COR-L47 (cell line): ENCODE data around the gene SERPINA12.
"Not testable (repeated sequence)": the region's sequence is repeated elsewhere in the genome, so short reads cannot be mapped to it uniquely, and the experiment has no call there.

Experiments used
- DNase-seq: peaks from one replicate; lab custom pipeline; 2025; lab: John Stamatoyannopoulos, UW

The SERPINA12 gene

GRCh38 chr14:94538070-94538740 lies 28.9 kb upstream of the SERPINA12 start:
- DNase-seq, result no peak

DNA sequence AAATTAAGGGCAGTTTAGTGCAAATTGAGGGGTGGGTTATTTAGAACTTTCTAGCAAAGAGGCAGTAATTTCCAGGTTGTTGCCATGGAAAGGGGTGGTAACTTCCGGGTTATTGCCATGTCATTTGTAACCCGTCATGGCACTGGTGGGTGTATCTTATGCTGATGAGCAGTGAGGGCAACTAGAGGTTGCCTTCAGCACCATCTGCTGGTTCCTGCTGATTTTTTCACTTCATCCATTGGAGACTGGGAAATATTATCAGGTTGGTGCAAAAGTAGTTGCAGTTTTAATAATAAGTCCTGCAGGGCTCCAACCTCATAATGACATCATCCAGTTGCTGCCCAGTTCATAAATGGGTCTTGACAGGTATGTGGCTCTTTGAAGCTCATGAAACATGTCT lies 27.6 kb upstream of the SERPINA12 start:
- peak; percentile 40 for DNase-seq

DNA sequence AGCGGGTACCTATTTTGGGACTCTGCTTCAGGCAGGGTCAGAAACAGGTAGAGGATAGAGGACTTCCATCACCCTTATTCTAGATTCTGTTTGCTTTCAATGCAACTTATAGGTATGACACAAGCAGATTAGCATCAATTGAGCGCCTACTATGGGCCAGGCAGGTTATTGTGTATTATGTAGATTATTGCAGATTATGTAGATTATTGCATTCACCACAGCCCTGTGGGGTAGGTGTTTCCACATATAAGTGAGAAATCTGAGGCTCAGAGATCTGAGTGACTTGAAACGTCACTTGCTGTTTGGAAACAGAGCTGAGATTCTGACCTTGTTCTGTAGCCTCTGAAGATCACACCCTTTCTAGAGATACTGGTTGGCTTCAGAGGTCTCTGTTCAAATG lies 26.2 kb upstream of the SERPINA12 start:
- no peak for DNase-seq

DNA sequence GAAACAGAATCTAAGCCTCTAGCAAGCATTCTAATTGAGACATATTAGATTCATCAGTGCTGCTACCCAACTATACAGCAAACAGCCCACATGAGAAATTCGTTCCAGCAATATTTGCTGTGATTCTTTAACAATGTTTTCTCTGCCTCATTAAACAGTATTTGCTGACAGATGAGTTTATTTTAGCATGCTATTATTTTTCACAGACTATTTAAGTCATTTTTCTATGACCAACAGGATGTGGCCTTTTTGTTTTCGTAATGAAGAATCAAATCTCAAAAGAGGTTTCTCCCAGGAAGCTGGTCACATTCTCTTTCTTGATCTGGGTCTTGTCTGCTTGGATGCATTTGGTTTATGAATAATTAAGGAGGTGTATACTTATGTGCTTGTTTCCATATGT lies 23.2 kb upstream of the SERPINA12 start:
- no peak for DNase-seq

- no peak for DNase-seq
These were observed 21.9 kb upstream of the SERPINA12 start for GRCh38 chr14:94531187-94531586.

DNA sequence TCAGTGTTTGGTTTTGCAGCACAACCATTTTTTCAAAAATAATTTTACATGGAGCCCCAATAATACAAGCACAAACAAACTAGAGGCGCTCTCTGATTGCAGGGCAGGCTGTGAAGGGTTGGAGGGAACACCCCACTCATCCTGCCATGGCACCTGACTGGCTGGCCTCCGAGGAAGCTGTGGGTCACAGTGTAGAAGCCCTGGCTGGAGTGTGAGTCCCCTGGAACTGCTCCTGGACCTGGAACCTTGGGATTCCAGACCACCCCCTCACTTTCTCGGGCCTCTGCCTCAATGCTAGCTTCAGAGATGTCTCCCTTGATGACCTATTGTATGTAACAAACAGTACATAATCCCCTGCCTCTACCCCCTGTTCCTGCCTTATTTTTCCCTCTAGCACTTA lies 14.8 kb upstream of the SERPINA12 start:
- DNase-seq, result no peak

DNA sequence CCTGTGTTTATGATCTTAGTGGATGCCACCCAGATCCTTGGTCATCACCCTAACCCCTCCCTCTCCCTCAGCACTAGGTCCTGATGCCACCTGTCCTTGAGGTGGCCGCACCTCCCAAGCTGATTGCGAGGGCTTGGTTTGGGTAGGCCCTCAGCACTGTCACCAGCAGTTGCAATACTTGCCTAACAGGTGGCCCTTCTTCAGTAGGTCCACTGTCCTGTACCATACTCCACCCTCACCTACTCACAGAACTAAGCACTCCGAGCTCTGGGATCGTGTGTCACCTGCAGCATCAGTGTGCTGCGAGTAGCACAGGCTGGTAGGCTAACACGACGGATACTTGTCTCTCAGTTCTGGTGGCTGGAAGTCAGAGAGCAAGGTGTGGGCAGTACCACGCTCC lies 14.0 kb upstream of the SERPINA12 start:
- DNase-seq, result no peak

- no peak for DNase-seq
These were observed 13.0 kb upstream of the SERPINA12 start for GRCh38 chr14:94522115-94522724.

DNA sequence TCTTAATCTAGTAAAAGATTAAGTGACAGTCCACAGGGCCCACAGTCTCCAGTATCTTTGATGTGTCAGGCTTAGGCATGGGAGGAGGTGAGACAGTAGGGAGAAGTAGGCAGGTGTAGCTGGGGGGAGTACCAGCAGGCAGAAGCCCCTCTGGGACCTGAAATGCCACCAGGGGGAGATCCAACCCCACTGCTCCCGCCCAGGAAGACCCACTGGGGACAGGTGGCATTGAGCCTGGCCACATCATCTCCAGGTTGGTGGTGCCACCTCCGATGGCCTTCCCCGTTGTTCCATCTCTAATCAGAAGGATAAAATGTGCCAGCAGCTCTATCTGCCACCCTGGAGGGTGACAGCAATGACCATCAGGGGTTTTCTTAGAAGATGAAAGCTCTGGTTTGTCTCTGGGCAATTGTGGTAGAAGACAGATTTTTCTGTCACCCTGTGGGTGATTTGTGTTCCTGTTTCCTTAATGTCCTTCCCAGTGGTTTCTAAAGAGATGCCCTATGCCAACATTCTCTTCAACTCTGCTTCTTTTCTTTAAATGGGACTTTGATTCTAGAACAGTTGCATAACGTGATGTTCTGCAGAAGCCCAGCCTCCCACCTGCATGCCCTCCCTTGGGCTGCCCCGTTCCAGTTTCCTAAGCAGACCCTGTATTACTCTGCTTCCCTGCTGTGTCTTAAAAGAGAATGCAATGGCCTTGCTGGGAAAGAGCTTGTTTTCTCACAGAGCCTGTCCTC lies 12.3 kb upstream of the SERPINA12 start:
- no peak for DNase-seq

GRCh38 chr14:94517641-94518257 lies 8.5 kb upstream of the SERPINA12 start:
- DNase-seq, result no peak

- no peak for DNase-seq
These were observed 8.0 kb upstream of the SERPINA12 start for GRCh38 chr14:94517248-94517640.

- no peak for DNase-seq
These were observed 6.6 kb upstream of the SERPINA12 start for GRCh38 chr14:94515856-94516255.

- DNase-seq, result no peak
These were observed 6.2 kb upstream of the SERPINA12 start for GRCh38 chr14:94515426-94515825.

- no peak for DNase-seq
These were observed 5.1 kb upstream of the SERPINA12 start for GRCh38 chr14:94514351-94514750.

GRCh38 chr14:94510481-94510880 lies 1.2 kb upstream of the SERPINA12 start:
- DNase-seq, result not testable (repeated sequence)

DNA sequence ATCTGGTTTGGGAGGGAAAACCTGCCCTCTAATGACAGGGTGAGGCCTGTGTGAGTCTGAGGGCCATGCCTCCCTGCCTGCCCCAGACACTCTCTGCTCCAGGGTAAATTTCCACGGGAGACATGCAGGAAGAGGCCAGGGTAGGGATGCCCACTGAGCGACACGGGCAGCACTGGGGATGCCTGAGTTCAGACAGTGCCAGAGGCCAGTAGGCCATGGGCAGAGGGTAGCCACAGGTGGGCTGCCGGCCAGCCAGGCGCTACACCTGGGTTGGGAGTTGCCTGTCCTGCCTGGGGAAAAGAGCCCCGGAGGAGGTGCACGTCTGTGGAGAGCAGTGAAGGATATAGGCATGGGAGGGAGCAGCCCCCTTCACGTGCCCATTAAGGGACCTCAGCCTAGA lies 3.6 kb downstream of the SERPINA12 start:
- no peak for DNase-seq

- DNase-seq, result no peak
These were observed 4.1 kb downstream of the SERPINA12 start for GRCh38 chr14:94505206-94505605.

- no peak for DNase-seq
These were observed 7.4 kb downstream of the SERPINA12 start for GRCh38 chr14:94501588-94502516.

DNA sequence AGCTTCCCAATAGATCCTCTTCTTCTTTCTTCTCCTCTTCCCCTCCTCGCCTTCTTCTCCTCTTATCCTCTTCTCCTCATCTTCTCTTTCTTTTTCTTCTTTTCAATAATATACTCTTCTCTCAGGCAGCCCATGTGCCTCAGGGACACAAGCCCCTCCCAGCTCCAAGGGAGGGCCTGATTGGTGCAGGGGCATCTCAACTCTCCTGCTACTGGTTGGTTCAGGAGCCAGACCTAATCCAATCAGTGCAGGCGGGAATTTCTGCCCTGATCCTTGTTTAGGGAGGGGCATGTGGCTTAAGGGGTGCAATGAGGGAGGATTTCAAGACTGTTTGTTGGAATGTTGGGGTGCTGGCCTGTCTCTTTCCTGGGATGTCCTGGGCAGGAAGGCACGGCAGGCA lies 9.0 kb downstream of the SERPINA12 start:
- DNase-seq, result no peak

DNA sequence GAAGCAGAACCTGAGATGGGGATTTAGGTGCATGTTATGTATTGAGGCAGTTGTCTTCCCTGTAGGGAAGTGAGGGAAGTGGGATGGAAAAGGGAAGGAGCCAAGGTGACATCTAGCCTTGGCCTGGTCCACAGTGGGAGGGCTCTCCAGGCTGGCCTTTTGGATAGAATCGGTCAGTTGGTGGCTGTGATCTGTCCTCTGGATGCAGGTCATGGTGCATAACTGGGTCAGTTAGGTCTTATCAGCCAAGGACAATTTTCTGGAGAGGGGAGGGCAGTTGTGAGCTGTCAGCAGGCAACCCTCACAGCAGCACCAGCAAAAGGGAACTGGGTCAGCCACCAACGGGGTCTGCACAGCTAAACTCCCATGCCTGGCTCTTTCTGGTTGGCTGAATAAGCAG lies 9.6 kb downstream of the SERPINA12 start:
- DNase-seq, result no peak

DNA sequence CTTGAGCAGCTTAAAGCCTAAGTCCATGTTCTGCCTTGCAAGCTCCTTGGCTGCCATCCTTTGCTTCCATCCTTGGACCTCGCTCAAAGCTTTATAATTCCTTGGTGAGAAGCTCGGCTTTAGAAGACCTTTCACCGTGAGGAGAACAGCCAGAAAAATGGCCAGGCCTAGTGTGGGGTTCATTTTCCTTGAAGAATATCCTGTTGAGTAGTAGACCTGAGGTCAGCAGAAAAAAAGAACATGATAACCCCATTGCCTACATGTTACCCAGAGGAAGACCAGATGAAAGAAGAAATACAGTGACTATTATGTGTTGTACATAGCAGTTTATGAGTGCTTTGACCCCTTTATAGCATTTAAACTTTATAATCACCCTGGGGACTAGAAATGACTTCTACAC lies 11.1 kb downstream of the SERPINA12 start:
- no peak for DNase-seq

- DNase-seq, result no peak
These were observed 15.2 kb downstream of the SERPINA12 start for GRCh38 chr14:94494085-94494484.
